HepG2 (cell line): ENCODE data around the gene PPRC1. TPM values are rescaled to one million over a fixed set of nuclear protein-coding genes. Genes with fewer than 3 reads are reported as not detected.
A peak's percentile ranks its signal among the peaks of the same experiment; 100 is the strongest.

Experiments used
- CEBPZ ChIP-seq: IDR thresholded peaks from 2 replicates; pipeline ENCODE4 v1.6.1; 2012; ENCODE audit warnings: low read length, improper control_type of control experiment
- E2F5 ChIP-seq: sonication (generic); formaldehyde crosslinking; conservative IDR thresholded peaks from 2 replicates; pipeline ENCODE4 v1.4.0; 2020; ENCODE audit warnings: missing genetic modification reagents
- HNF4G ChIP-seq, 2 experiments: sonication (generic) in 1 of 2; formaldehyde crosslinking in 1 of 2; IDR thresholded peaks; 2 replicates each; pipeline versions ENCODE4 v1.4.0 to v1.6.1; 2011 to 2020; ENCODE audit warnings: borderline replicate concordance in 2 of 2, low read depth in 2 of 2, mild to moderate bottlenecking in 2 of 2, low read length in 1 of 2, missing genetic modification reagents in 1 of 2, moderate library complexity in 1 of 2
- NFE2 ChIP-seq: sonication (generic); formaldehyde crosslinking; IDR thresholded peaks from 2 replicates; pipeline ENCODE4 v1.4.0; 2020; ENCODE audit warnings: missing genetic modification reagents
- POLR2AphosphoS5 ChIP-seq: IDR thresholded peaks from 2 replicates; pipeline ENCODE4 v1.6.1; 2012; ENCODE audit warnings: low read depth, low read length
- SNRNP70 ChIP-seq: fragments of 200-400 bp; formaldehyde crosslinking; IDR thresholded peaks from 2 replicates; pipeline ENCODE4 v1.6.1; 2017; ENCODE audit warnings: mild to moderate bottlenecking, low read depth, low read length, moderate library complexity
- ZBTB33 ChIP-seq: sonication (generic); formaldehyde crosslinking; IDR thresholded peaks from 2 replicates; pipeline ENCODE4 v1.4.0; 2020; ENCODE audit warnings: missing genetic modification reagents
- ZHX1 ChIP-seq: sonication (generic); formaldehyde crosslinking; IDR thresholded peaks from 2 replicates; pipeline ENCODE4 v1.8.1; 2022; ENCODE audit warnings: low read depth, mild to moderate bottlenecking, missing genetic modification reagents
- ZNF256 ChIP-seq: sonication (generic); formaldehyde crosslinking; conservative IDR thresholded peaks from 2 replicates; pipeline ENCODE4 v1.4.0; 2020; ENCODE audit warnings: missing genetic modification reagents
- ZNF367 ChIP-seq: sonication (generic); formaldehyde crosslinking; IDR thresholded peaks from 2 replicates; pipeline ENCODE4 v1.4.0; 2020; ENCODE audit warnings: missing genetic modification reagents, borderline replicate concordance
- polyA plus RNA-seq, 8 experiments: library from polyadenylated mRNA; depleted of rRNA in 3 of 8; stranded (reverse) in 7 of 8; unstranded in 1 of 8; fragments of >200 nt; fragmentation: Illumina TruSeq in 4 of 8; extraction: Trizol in 4 of 8; gene quantifications; 2 replicates each; pipeline versions ENCODE4 v1.2.1 to v1.2.3, GENCODE V29; 2011 to 2016; ENCODE audit warnings: low read depth in 4 of 8, missing spikeins in 1 of 8, mixed read lengths in 1 of 8; ENCODE audit not compliant: insufficient read depth in 1 of 8
- total RNA-seq, 5 experiments: library from RNA; depleted of rRNA; stranded (reverse); fragments of >200 nt; fragmentation: Illumina TruSeq; extraction: Trizol; gene quantifications; 2 replicates each; pipeline ENCODE4 v1.2.3, GENCODE V29; 2016; ENCODE audit warnings: low read depth in 1 of 5
- TF ChIP-seq, protein P1 (sequence below): sonication (generic); formaldehyde crosslinking; IDR thresholded peaks from 2 replicates; pipeline ENCODE4 v1.8.1; 2023; ENCODE audit warnings: missing genetic modification reagents, mild to moderate bottlenecking, borderline replicate concordance
- TF ChIP-seq, protein P2 (sequence below): sonication (generic); formaldehyde crosslinking; IDR thresholded peaks from 2 replicates; pipeline ENCODE4 v1.4.0; 2020; ENCODE audit warnings: mild to moderate bottlenecking, missing genetic modification reagents, borderline replicate concordance
- TF ChIP-seq, protein P3 (sequence below): sonication (generic); formaldehyde crosslinking; IDR thresholded peaks from 2 replicates; pipeline ENCODE4 v1.5.0; 2020; ENCODE audit warnings: missing genetic modification reagents
- TF ChIP-seq, protein P4 (sequence below): sonication (generic); formaldehyde crosslinking; IDR thresholded peaks from 2 replicates; pipeline ENCODE4 v1.8.1; 2023; ENCODE audit warnings: mild to moderate bottlenecking, missing genetic modification reagents, borderline replicate concordance

Gene PPRC1
- total and polyA plus RNA-seq, 2 of the 13 experiments (the other 11 are each of a cell fraction or from before 2014, with no cell fraction given) = 18.7 to 24.2 TPM

DNA sequence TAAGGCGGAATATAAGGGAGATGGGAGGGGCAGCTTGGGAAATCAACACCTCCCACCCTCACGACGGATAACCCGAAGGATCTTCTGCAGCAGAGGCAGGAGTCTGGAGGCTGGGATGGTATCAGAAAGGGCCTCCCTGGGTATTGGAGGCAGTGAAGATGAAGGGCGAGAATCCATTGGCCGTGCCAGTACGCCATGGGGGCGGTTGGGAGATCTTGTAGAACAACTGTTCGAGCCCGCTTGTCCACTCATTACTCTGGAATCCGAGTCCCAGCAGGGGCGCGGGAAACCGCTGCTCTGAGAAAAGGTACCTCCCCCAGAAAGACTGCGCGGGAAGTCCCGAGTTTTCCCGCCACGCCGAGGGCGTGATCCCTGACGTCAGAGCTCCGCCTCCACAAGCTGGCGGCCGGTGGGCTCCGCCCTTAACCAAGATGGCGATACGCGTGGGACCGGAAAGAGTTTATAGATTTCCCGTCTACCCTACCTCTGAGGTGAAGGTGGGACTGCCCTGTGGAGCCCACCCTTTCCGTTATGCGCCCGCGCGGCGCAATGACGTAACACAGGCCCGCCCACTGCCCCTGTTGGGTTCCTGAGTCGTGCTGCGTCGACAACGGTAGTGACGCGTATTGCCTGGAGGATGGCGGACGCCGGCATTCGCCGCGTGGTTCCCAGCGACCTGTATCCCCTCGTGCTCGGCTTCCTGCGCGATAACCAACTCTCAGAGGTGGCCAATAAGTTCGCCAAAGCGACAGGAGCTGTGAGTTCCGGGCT, 19.1 kb downstream of the PPRC1 start, which contains the start of gene NOLC1 (continued):
- TF ChIP-seq SNRNP70 (no peak), CEBPZ (no peak), ZNF367 (CRISPR knock-in tag) (peak; percentile 81; the same call in 1 of the 2 replicates), ZNF256 (peak; percentile 75; the same call in 1 of the 2 replicates), POLR2AphosphoS5 (peak; percentile 93), ZHX1 (CRISPR knock-in tag) (peak; percentile 98), ZBTB33 (CRISPR knock-in tag) (no peak; the same call in 1 of the 2 replicates), HNF4G (IDR thresholded peaks at IDR 0.05; ENCODE audit: borderline replicate concordance, low read depth, low read length) (no peak), HNF4G (CRISPR knock-in tag; IDR thresholded peaks at IDR 0.05; ENCODE audit: borderline replicate concordance, low read depth) (peak; percentile 42; the same call in 1 of the 2 replicates), NFE2 (no peak), E2F5 (CRISPR knock-in tag) (peak; percentile 99)
- TF ChIP-seq, protein P1, sequence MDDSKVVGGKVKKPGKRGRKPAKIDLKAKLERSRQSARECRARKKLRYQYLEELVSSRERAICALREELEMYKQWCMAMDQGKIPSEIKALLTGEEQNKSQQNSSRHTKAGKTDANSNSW (CRISPR knock-in tag) = peak; percentile 81; the same call in 1 of the 2 replicates
- TF ChIP-seq, protein P2, sequence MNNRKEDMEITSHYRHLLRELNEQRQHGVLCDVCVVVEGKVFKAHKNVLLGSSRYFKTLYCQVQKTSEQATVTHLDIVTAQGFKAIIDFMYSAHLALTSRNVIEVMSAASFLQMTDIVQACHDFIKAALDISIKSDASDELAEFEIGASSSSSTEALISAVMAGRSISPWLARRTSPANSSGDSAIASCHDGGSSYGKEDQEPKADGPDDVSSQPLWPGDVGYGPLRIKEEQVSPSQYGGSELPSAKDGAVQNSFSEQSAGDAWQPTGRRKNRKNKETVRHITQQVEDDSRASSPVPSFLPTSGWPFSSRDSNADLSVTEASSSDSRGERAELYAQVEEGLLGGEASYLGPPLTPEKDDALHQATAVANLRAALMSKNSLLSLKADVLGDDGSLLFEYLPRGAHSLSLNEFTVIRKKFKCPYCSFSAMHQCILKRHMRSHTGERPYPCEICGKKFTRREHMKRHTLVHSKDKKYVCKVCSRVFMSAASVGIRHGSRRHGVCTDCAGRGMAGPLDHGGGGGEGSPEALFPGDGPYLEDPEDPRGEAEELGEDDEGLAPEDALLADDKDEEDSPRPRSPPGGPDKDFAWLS (CRISPR knock-in tag) = no peak; the same call in 1 of the 2 replicates
- TF ChIP-seq, protein P3, sequence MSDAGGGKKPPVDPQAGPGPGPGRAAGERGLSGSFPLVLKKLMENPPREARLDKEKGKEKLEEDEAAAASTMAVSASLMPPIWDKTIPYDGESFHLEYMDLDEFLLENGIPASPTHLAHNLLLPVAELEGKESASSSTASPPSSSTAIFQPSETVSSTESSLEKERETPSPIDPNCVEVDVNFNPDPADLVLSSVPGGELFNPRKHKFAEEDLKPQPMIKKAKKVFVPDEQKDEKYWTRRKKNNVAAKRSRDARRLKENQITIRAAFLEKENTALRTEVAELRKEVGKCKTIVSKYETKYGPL (CRISPR knock-in tag) = no peak
- TF ChIP-seq, protein P4, sequence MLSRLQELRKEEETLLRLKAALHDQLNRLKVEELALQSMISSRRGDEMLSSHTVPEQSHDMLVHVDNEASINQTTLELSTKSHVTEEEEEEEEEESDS (CRISPR knock-in tag) = 0 out of 2 replicates have a peak, but pooled peaks have one; percentile 22
